Thoracic aorta (tissue), 2 donors: ENCODE results near the gene ERLEC1. TPM values are rescaled to one million over a fixed set of nuclear protein-coding genes. Genes with fewer than 3 reads are reported as not detected.
A peak's percentile ranks its signal among the peaks of the same experiment; 100 is the strongest.

Experiments used
- ATAC-seq: fragments of 150-250 bp; one replicate; pipeline ENCODE4 v1.8.0; 2017; ENCODE audit warnings: low read depth; ENCODE audit not compliant: insufficient number of reproducible peaks, low FRiP score
- DNase-seq: peaks from one replicate; pipeline ENCODE4 v3.0.0-alpha.2; 2020; ENCODE audit warnings: low spot score
- H3K27ac ChIP-seq, 2 donors: fragments of 200-600 bp; sonication (generic); 1 replicate in 1 of 2; 2 replicates in 1 of 2; pipeline ENCODE4 v1.5.1; 2016; ENCODE audit warnings: mild to moderate bottlenecking in 2 of 2, moderate library complexity in 2 of 2
- H3K27me3 ChIP-seq: fragments of 200-600 bp; sonication (generic); replicated peaks from 2 replicates; pipeline ENCODE4 v1.6.0; 2016; ENCODE audit warnings: mild to moderate bottlenecking; ENCODE audit not compliant: insufficient read depth
- H3K36me3 ChIP-seq: fragments of 200-600 bp; sonication (generic); one replicate; pipeline ENCODE4 v1.5.1; 2016
- H3K4me1 ChIP-seq, 2 donors: fragments of 200-600 bp; sonication (generic); 1 replicate in 1 of 2; 2 replicates in 1 of 2; pipeline versions ENCODE4 v1.5.1 to v1.6.0; 2016; ENCODE audit warnings: low read depth in 2 of 2, mild to moderate bottlenecking in 1 of 2; ENCODE audit not compliant: control insufficient read depth in 1 of 2
- H3K4me3 ChIP-seq: fragments of 200-600 bp; sonication (generic); 2 replicates; pipeline ENCODE4 v1.5.1; 2016; ENCODE audit warnings: mild to moderate bottlenecking
- H3K9me3 ChIP-seq: fragments of 200-600 bp; sonication (generic); 2 replicates; pipeline ENCODE4 v1.5.1; 2016
- total RNA-seq, 2 donors: library from RNA; depleted of rRNA; stranded (reverse); fragments of >200 nt; gene quantifications; one replicate each; pipeline versions ENCODE4 v1.1.0 to v1.2.3, GENCODE V29; 2016
- TF ChIP-seq, protein P1 (sequence below): fragments of 200-600 bp; sonication (generic); IDR thresholded peaks from one replicate; pipeline ENCODE4 v1.5.1; 2019; ENCODE audit warnings: antibody characterized with exemption

ERLEC1 gene
- total RNA-seq, 2 donors from 2014 or later: 50.3 to 88.5 TPM

DNA sequence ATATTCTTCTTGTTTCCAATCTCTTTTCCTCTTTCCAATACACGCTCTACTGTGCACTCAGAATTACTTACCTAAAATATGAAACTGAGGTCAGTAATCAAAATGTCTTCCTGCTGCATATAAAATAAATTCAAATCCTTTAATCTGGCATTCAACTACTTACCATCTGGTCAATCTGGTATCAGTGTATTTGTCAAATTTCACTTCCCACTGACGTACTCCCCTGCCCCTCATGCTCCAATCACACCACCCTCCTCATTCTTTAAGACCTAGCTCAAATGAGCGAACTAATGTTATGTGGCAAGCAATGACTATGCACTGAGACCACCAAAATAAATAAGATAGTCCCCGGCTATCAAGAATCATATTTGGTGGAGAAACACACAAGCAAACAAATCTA is 6.8 kb upstream of the ERLEC1 start:
- ATAC-seq: no peak
- no peaks in the 10 kb centered on the region for H3K36me3 ChIP-seq
- no peak overlapping the region for H3K27ac ChIP-seq
- TF ChIP-seq, protein P1, sequence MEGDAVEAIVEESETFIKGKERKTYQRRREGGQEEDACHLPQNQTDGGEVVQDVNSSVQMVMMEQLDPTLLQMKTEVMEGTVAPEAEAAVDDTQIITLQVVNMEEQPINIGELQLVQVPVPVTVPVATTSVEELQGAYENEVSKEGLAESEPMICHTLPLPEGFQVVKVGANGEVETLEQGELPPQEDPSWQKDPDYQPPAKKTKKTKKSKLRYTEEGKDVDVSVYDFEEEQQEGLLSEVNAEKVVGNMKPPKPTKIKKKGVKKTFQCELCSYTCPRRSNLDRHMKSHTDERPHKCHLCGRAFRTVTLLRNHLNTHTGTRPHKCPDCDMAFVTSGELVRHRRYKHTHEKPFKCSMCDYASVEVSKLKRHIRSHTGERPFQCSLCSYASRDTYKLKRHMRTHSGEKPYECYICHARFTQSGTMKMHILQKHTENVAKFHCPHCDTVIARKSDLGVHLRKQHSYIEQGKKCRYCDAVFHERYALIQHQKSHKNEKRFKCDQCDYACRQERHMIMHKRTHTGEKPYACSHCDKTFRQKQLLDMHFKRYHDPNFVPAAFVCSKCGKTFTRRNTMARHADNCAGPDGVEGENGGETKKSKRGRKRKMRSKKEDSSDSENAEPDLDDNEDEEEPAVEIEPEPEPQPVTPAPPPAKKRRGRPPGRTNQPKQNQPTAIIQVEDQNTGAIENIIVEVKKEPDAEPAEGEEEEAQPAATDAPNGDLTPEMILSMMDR: no peak
- no peak overlapping the region for H3K4me3 ChIP-seq
- DNase-seq: no peak
- H3K9me3 ChIP-seq: no peaks in the 10 kb centered on the region
- no peaks in the 10 kb centered on the region for H3K27me3 ChIP-seq
- peaks cover 1 to 14% of the 10 kb centered on the region in 2 donors for H3K4me1 ChIP-seq

DNA sequence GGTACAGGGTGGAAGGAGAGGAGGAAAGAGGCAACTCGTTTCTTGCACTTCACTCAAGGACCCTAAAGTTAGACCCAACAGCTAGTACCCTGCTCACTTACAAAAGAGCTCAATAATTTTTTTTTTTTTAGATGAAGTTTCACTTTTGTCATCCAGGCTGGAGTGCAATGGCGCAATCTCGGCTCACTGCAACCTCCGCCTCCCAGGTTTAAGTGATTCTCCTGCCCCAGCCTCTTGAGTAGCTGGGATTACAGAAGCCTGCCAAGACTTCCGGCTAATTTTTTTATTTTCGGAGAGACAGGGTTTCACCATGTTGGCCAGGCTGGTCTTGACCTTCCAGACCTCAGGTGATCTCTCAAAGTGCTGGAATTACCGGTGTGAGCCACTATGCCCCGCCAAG is 4.2 kb upstream of the ERLEC1 start:
- H3K4me1 ChIP-seq: peaks cover 11 to 28% of the 10 kb centered on the region in 2 donors

DNA sequence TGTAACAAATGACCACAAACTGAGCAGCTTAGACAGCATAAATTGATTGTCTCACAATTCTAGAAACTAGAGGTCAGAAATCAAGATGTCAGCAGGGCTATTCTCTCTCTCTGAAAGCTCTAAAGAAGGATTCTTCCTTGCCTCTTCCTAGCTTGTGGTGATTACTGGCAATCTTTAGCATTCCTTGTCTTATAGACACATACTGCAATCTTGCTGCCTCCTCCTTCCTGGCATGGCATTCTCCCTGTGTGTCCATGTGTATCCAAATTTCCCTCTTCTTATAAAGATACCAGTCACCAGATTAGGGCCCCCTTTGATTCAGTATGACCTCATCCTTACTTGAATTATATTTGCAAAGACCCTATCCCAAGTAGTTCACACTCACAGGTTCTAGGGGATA is 2.4 kb upstream of the ERLEC1 start:
- no peaks in the 10 kb centered on the region for H3K36me3 ChIP-seq
- no peaks in the 10 kb centered on the region for H3K27me3 ChIP-seq
- no peak for DNase-seq
- no peak overlapping the region for H3K27ac ChIP-seq
- TF ChIP-seq, protein P1: no peak
- H3K4me3 ChIP-seq: no peak overlapping the region
- no peak for ATAC-seq
- peaks cover 25 to 46% of the 10 kb centered on the region in 2 donors for H3K4me1 ChIP-seq
- H3K9me3 ChIP-seq: no peaks in the 10 kb centered on the region

More for the DNA sequence above, 4.2 kb upstream of the ERLEC1 start:
- no peak for ATAC-seq
- TF ChIP-seq, protein P1: no peak
- DNase-seq: no peak
- no peaks in the 10 kb centered on the region for H3K9me3 ChIP-seq
- H3K27ac ChIP-seq: no peak overlapping the region
- H3K36me3 ChIP-seq: no peaks in the 10 kb centered on the region
- H3K27me3 ChIP-seq: no peaks in the 10 kb centered on the region
- no peak overlapping the region for H3K4me3 ChIP-seq

GRCh38 chr2:53785366-53785765 is 1.5 kb upstream of the ERLEC1 start:
- peaks cover 28 to 54% of the 10 kb centered on the region in 2 donors for H3K4me1 ChIP-seq
- H3K36me3 ChIP-seq: no peaks in the 10 kb centered on the region
- H3K27me3 ChIP-seq: no peaks in the 10 kb centered on the region
- TF ChIP-seq, protein P1: no peak
- H3K9me3 ChIP-seq: no peaks in the 10 kb centered on the region
- ATAC-seq: no peak
- peak overlapping the region; percentile 91 for H3K4me3 ChIP-seq
- H3K27ac ChIP-seq: no peak overlapping the region
- no peak for DNase-seq

DNA sequence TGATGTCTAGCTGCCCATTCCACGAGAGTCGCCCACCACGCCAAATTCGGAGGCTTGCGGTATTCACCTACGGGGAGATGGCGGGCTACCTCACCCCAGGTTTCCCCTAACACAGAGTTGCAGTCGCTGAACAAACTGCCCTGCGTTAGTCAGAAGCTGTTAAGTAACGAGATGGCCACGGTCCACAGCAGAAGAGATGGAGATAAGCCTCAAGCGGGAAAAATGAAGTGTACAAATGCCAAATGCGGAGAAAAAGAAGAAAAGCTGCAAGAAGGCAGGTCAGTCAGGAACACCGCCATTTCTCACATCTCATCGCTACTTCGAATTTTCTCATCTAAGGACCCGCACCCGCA is 516 bp upstream of the ERLEC1 start:
- DNase-seq (no peak), ATAC-seq (no peak)
- H3K4me1 ChIP-seq: peaks cover 28 to 61% of the 10 kb centered on the region in 2 donors
- no peaks in the 10 kb centered on the region for H3K36me3 ChIP-seq
- peak overlapping the region; percentile 91 for H3K4me3 ChIP-seq
- H3K9me3 ChIP-seq: no peaks in the 10 kb centered on the region
- H3K27ac ChIP-seq: peak overlapping the region; percentile 78 to 81
- no peaks in the 10 kb centered on the region for H3K27me3 ChIP-seq
- TF ChIP-seq, protein P1: no peak
